Stimulated activated CD4-positive, alpha-beta T cell treated with anti-CD3 and anti-CD28 coated beads, TNF-alpha, amount 100 ng/mL, for 48 hours (primary cell): ENCODE results near the gene SOS2.
"Not testable (repeated sequence)": the region's sequence is repeated elsewhere in the genome, so short reads cannot be mapped to it uniquely, and the experiment has no call there.

Experiments used
- DNase-seq, 3 donors: peaks; one replicate each; pipeline ENCODE4 v3.0.0-alpha.2; 2020; ENCODE audit warnings: low read depth in 3 of 3

Gene SOS2

DNA sequence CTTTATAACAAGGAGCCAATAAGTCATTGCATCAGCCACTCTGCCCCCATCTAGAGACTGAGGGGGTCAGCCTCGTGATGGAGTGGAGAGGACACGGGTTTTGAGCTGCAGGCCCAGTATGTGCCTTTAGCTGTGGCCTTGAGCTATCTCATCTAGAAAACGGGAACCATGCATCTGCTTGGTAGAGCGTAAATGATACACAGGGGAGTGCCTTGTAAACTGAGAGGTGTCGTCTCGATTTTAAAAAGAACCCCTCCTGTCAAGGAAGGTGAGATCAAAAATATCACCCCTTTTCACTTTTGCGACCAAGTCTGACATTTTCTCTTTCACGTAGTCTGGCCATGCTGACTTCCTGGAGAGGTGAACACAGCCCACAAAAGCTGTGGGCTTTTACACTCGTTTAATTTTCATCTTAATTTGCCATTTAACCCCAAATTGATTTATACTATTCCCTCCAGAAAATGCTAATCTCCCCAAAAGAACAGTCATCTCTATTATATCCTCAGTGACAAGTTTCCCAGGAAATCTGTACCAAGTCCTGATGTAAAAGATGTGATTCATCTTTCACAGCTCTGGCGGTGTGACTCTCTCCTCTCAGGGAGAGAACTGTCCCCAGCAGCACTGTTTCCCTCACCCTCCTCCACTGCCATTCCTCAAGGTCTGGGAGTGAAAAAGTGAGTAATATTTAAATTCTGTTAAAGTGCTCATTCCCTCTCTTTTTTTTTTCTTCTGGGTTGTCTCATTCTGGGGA is 145.6 kb downstream of the SOS2 start:
- DNase-seq: no peak

DNA sequence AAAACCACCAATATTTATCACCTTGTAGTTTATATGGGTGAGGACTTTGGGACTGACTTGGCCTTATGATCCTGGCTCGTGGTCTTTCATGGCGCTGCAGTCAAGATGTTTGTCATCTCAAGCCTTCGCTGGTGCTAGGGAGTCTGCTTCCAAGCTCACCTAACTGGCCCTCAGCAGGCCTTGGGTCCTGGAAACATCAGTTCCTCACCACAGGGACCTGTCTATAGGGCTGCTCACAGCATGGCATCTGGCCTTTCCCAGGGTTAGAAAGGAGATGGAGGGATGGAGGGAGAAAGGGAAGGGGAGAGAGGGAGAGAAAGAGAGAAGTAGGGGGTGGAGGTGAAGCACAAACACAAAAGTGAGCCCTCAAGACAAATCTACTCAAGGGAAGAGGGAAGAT is 146.7 kb downstream of the SOS2 start:
- DNase-seq: no peak

DNA sequence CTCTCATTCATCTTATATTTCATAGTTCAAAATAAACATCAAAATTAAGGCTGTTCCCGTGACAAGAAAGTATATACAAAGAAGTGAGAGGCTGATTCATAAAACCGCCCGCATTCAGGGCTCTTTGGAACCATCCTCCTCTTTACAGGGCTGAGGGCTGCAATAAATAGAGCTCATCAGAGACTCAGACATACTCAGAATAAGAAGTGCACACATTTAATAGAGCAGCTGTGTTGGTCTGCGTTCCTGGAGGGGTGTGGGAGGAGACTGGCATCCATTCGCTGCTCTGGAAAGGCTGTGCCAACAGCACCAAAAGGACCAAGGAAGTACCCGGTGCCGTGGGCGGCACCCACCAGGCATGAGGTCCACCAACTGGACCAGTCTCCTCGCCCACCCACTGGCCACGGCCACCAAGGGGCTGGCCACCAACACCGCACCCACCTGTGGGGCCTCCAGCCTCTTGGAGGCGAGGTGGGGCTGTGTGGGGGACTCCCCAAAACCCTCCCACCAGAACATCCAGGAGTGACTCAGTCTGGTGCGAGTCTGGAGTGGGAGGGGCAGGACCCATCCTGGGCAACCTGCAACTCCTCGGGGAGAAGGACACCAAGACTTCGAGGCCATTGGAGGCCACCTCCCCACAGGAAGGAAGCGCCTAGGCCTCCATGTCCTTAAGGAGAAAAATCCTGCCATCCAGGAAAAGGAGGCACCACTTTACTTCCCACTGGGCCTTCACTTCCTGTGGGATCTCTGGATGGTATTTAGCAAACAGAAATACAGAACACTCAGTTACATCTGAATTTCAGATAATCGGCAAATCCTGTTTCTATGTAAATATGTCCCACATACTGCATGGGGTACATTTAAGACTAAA is 147.7 kb downstream of the SOS2 start:
- DNase-seq: peak in 2 of 3 donors; percentile 47 to 65

DNA sequence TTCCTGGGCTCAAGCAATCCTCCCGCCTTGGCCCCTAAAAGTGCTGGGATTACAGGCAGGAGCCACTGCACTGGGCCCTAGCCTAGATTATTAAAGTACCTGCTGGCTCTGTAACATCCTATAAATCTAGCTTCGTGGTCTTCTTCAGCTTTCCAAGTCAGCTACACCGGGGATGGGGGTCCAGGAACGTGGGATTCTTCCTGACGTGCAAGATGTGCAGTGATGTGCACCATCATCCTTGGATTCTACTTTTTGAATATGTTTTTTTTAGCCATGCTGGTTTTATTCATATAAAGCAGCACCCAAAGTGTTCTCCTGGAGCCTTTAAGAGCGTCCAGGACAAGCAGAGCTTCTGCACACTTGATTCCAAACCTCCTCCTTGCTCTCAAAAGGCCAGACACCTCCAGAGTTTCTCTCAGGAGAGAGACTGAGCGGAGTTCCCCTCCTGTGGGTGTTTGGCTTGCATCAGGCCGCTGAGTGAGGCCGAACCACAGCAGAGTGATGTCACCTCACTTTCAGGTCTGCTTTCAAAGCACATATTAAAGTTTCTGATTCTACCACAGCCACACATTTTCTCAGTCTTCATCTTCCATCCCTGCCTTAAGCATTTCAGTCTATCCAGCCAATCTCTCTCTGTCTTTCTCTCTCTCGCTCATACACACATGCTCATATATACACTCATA is 148.5 kb downstream of the SOS2 start:
- peak; percentile 75 to 83 (median 77) for DNase-seq

DNA sequence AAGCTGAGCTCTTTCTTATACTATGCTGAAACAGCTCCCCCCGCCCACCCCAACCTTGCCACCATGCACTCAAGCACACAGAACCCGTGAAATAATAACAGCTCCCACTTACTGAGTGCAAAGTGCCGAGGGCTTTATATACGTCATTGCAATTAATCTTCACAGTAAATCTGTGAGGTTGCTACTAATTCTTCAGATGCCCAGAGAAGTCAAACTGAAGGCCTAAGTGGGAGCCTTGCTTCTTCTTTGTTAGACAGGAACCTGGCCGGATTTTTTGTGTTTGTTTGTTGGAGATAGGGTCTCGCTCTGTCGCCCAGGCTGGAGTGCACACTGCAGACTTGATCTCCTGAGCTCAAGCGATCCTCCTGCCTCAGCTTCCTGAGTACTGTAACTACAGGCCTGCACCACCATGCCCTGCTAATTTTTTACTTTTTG is 149.1 kb downstream of the SOS2 start:
- no peak for DNase-seq

DNA sequence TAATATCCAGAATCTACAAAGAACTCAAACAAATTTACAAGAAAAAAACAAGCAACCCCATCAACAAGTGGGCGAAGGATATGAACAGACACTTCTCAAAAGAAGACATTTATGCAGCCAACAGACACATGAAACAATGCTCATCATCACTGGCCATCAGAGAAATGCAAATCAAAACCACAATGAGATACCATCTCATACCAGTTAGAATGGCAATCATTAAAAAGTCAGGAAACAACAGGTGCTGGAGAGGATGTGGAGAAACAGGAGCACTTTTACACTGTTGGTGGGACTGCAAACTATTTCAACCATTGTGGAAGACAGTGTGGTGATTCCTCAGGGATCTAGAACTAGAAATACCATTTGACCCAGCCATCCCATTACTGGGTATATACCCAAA is 152.3 kb downstream of the SOS2 start:
- not testable (repeated sequence) for DNase-seq

DNA sequence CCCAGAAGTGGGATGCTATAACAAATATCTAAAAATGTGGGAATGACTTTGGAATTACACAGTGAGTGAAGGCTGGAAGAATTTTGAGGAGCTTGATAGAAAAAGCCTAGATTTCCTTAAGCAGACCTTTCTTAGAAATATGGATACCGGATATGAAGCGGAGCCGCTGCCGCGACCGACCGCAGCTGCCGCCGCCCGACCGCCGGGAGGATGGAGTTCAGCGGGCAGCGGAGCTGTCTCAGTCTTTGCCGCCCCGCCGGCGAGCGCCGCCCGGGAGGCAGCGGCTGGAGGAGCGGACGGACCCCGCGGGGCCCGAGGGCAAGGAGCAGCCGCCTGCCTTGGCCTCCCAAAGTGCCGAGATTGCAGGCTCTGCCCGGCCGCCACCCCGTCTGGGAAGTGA is 157.7 kb downstream of the SOS2 start:
- not testable (repeated sequence) for DNase-seq

DNA sequence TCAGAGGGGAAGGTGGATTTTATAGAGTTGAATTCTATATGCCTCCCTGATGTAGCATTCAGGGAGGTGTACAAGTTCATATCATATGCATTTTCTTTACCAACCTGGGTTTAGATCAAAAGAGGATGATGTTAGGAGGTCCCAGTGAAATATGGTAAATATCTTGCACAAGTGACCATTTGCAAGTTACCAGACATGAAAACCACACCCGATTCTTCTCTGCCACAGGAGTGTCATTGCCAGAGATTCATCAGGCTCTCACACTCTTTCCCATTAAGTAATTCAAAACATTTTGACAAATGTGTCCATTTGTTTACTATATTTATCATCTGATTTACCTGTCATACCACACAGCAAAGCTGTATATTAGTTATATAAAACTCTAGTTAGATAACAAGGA is 159.0 kb downstream of the SOS2 start:
- DNase-seq: no peak

DNA sequence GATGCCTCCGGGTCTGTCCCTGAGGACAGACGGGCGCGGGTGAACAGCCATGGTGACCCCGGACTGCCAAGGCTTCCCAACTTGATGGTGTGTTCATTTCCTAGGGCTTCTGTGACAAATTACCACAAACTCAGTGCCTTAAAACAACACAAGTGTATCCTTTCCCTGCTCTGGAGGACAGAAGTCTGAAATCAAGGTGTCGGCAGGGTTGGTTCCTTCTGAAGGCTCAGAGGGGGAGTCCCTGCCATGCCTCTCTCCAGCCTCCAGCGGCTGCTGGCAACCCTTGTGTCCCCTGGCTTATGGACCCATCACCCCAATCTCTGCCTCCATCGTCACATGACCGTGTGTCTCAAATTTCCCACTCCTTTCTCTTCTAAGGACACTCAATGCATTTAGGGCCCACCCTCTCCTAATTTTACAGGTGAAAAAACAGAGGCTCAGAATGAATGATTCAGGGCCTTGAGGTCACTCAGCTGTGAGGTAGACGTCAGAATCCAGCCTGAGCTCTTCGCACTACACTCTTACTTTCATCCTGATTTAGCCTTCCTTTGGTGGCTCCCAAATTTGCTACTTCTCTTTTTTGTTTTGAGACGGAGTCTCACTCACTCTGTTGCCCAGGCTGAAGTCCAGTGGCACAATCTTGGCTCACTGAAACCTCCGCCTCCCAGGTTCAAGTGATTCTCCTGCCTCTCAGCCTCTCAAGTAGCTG is 160.4 kb downstream of the SOS2 start:
- DNase-seq: no peak

DNA sequence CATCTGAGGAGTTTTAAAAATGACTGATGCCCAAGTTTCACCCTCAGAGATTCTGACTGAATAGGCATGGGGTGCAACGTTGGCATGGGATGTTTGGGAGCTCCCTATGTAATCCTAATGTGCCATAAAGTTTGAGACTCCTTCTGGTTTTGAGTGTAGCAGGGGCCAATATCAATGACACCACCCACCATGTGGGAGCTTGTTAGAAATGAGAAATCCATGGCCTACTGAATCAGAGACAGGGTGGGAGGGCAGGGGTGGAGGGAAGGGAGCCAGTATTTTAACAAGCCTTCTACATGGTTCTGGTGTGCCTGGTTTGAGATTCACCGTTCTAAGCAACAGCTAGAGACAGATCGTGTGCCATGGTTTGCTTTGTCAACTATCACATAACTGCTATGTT is 161.1 kb downstream of the SOS2 start:
- no peak for DNase-seq

DNA sequence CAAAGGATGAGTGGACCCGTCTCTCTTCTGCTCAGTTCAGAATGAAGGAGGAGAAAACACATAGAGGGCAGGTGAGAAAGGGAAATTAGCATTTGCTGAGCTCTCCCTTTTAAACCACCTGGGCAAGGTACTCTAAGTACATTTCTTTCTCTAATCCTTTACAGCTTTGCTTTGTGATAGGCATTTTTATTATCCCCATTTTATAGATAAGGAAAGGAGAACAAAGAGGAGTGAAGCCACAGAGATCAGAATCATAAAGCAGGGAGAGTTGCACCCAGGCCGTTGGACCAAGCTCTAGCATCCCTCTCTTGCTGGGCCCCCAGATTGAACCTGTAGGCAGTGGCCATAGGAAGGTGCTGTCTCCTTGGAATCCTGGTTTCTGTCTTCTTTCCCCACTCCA is 162.1 kb downstream of the SOS2 start:
- no peak for DNase-seq

DNA sequence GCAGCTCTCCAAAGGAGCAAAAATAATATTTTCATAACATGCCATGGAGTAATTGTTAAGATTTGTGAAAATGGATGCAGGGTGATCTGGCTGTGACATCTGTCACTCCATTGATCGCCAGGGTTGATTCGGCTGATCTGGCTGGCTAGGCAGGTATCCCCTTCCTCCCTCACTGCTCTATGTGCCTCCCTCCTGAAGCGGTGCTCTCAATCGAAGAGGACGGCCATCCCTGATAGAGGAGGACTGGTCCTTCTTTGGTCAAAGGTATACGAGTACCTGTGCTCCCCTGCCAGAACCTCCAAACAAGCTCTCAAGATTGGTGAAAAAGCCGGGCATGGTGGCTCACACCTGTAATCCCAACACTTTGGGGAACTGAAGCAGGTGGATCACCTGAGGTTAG is 162.9 kb downstream of the SOS2 start:
- no peak for DNase-seq

DNA sequence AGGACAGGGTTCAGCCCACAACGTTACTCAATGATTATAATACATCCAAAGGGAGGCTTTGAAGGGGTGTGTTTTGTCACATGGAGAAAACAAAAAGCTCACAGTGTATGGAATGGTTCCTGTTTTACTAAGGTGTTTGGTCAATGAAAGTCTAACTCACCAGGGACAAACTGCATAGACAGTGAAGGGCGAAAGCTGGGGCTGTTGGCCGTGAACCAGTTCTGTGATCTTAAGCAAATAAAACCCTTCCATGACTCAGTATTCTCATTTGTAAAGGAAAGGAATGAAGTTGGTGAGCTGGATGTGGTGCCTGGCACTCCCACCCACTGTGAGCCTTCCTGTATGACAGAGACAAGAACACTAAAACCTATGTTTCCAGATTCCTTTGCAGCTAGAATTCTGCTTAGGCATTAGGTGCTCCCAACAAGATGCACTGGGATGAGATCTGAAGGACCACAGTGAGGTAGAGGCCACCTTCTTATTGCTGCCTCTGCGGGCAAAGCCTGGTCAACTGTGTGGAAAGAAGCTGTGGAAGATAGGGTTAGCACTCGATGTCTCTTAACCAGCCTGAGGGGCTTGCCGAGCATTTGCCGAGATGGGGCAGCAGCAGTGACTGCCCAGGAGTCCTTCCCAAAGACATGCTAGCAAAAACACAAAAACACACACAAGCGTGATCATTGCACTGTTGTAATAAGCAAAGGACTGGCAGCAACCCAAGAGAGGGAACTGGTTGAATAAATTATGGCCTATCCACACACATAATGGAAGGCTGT is 163.5 kb downstream of the SOS2 start:
- DNase-seq: no peak
